ENCODE data around the gene MBD1. TPM values are rescaled to one million over a fixed set of nuclear protein-coding genes. Genes with fewer than 3 reads are reported as not detected.
"Not testable (repeated sequence)": the region's sequence is repeated elsewhere in the genome, so short reads cannot be mapped to it uniquely, and the experiment has no call there.

MBD1 gene
- total and polyA plus RNA-seq, 9 donors, result 34.3 to 47.4 (median 40.8) TPM

GRCh38 chr18:50241768-50242167, 39.6 kb downstream of the MBD1 start:
- DNase-seq; H3K27ac ChIP-seq (ENCODE audit: low read length); H3K27me3 ChIP-seq (ENCODE audit: control insufficient read depth, insufficient read depth, low read length); H3K36me3 ChIP-seq (ENCODE audit: control insufficient read depth, insufficient read depth, low read length); H3K4me3 ChIP-seq (ENCODE audit: low read length); H3K9me3 ChIP-seq (replicated peaks; ENCODE audit: control insufficient read depth, low read depth, low read length); H3K4me1 ChIP-seq (ENCODE audit: control insufficient read depth, insufficient read depth, low read length): not testable (repeated sequence)
- WGBS (ENCODE audit: insufficient coverage), result 71% methylated on average over 6 of the region's 8 CpGs

DNA sequence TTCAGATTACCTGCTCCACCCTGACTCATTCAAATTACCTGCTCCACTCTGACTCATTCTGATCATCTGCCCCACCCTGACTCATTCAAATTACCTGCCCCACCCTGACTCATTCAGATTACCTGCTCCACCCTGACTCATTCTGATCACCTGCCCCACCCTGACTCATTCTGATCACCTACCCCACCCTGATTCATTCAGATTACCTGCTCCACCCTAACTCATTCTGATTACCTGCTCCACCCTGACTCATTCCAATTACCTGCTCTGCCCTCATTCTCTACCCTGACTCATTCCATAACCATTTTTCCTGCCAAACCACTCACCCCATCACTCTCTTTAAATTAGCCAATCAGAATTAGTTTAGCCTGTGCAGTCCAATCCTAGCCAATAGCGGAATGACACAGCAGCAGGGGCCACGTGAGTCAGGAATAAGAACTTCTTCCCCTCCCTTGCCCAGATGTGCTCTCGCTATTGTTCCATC, 41.2 kb downstream of the MBD1 start:
- no peak overlapping the region for H3K4me3 ChIP-seq (ENCODE audit: low read length)
- no peaks in the 10 kb centered on the region for H3K4me1 ChIP-seq (ENCODE audit: control insufficient read depth, insufficient read depth, low read length)
- H3K27ac ChIP-seq (ENCODE audit: low read length), result no peak overlapping the region
- H3K9me3 ChIP-seq (replicated peaks; ENCODE audit: control insufficient read depth, low read depth, low read length), result peaks cover 2% of the 10 kb centered on the region
- no peak for DNase-seq
- WGBS (ENCODE audit: insufficient coverage), result 94% methylated on average over 2 of the region's 3 CpGs
- no peaks in the 10 kb centered on the region for H3K27me3 ChIP-seq (ENCODE audit: control insufficient read depth, insufficient read depth, low read length)
- H3K36me3 ChIP-seq (ENCODE audit: control insufficient read depth, insufficient read depth, low read length), result no peaks in the 10 kb centered on the region

- no peaks in the 10 kb centered on the region for H3K36me3 ChIP-seq (ENCODE audit: control insufficient read depth, insufficient read depth, low read length)
- no peak overlapping the region for H3K27ac ChIP-seq (ENCODE audit: low read length)
- 50% methylated on average over 1 of the region's 2 CpGs for WGBS (ENCODE audit: insufficient coverage)
- no peak for DNase-seq
- peaks cover 8% of the 10 kb centered on the region for H3K27me3 ChIP-seq (ENCODE audit: control insufficient read depth, insufficient read depth, low read length)
- H3K4me3 ChIP-seq (ENCODE audit: low read length), result no peak overlapping the region
- no peaks in the 10 kb centered on the region for H3K4me1 ChIP-seq (ENCODE audit: control insufficient read depth, insufficient read depth, low read length)
- H3K9me3 ChIP-seq (replicated peaks; ENCODE audit: control insufficient read depth, low read depth, low read length), result no peaks in the 10 kb centered on the region
Observed at GRCh38 chr18:50232419-50232818, 48.9 kb downstream of the MBD1 start.

DNA sequence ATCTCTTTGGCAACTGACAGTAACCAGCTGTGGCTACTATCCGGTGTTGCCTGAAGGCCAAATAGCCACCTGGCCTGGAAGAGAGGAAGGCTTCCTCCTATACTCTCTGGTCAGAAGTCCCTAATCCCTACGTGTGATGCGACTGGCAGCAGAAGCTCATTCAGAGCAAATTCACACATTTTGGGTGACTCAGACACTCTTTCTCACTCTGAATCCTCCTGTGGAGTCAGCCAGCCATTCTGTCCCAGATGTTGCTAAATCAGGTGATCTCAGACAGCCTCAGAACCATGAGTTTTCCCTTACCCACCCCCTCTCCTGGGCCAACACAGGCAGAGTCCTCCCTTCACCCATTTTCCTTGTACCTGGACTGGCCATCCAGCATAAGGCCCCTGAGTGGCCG, 49.7 kb downstream of the MBD1 start:
- Histone ChIP-seq H3K27ac (ENCODE audit: low read length) (no peak overlapping the region), H3K4me1 (ENCODE audit: control insufficient read depth, insufficient read depth, low read length) (no peaks in the 10 kb centered on the region), H3K27me3 (ENCODE audit: control insufficient read depth, insufficient read depth, low read length) (peaks cover 8% of the 10 kb centered on the region), H3K4me3 (ENCODE audit: low read length) (no peak overlapping the region), H3K9me3 (replicated peaks; ENCODE audit: control insufficient read depth, low read depth, low read length) (no peaks in the 10 kb centered on the region), H3K36me3 (ENCODE audit: control insufficient read depth, insufficient read depth, low read length) (no peaks in the 10 kb centered on the region)
- 34% methylated on average over 3 of the region's 4 CpGs for WGBS (ENCODE audit: insufficient coverage)
- DNase-seq, result no peak

GRCh38 chr18:50220249-50220648, 61.1 kb downstream of the MBD1 start:
- not testable (repeated sequence) for H3K27me3 ChIP-seq (ENCODE audit: control insufficient read depth, insufficient read depth, low read length); H3K9me3 ChIP-seq (replicated peaks; ENCODE audit: control insufficient read depth, low read depth, low read length); H3K4me1 ChIP-seq (ENCODE audit: control insufficient read depth, insufficient read depth, low read length); H3K27ac ChIP-seq (ENCODE audit: low read length); DNase-seq; H3K36me3 ChIP-seq (ENCODE audit: control insufficient read depth, insufficient read depth, low read length); H3K4me3 ChIP-seq (ENCODE audit: low read length)
- WGBS (ENCODE audit: insufficient coverage), result 85% methylated on average over 3 of the region's 4 CpGs

Other genes with a start within 250 kb of the MBD1 start
- gene MYO5B, start 86.4 kb downstream of the MBD1 start, total RNA-seq, result 0.98 TPM
- 1 to 10 TPM in 7 of 8 donors, under 1 TPM in 1; 0.83 to 3.3 (median 1.4) TPM for gene MYO5B, start 86.4 kb downstream of the MBD1 start, polyA plus RNA-seq (ENCODE audit: insufficient read depth in 1 of 8, insufficient read length in 8 of 8, low replicate concordance in 1 of 8)
- 0.18 TPM for gene CFAP53, start 15.0 kb downstream of the MBD1 start, total RNA-seq
- under 1 TPM; 0.11 to 0.57 (median 0.31) TPM for gene CFAP53, start 15.0 kb downstream of the MBD1 start, polyA plus RNA-seq (ENCODE audit: insufficient read depth in 1 of 8, insufficient read length in 8 of 8, low replicate concordance in 1 of 8)
- gene CXXC1, start 6.2 kb upstream of the MBD1 start, total RNA-seq, result 19.7 TPM
- 10 to 100 TPM; 34.3 to 48.0 (median 38.7) TPM for gene CXXC1, start 6.2 kb upstream of the MBD1 start, polyA plus RNA-seq (ENCODE audit: insufficient read depth in 1 of 8, insufficient read length in 8 of 8, low replicate concordance in 1 of 8)
- gene SKA1, start 93.5 kb upstream of the MBD1 start, total RNA-seq, result 4.4 TPM
- gene SKA1, start 93.5 kb upstream of the MBD1 start, polyA plus RNA-seq (ENCODE audit: insufficient read depth in 1 of 8, insufficient read length in 8 of 8, low replicate concordance in 1 of 8), result 1 to 10 TPM; 3.1 to 6.6 (median 4.3) TPM

All from muscle of leg (tissue), 11 donors.